ENCODE data around the gene DCDC2B.
A peak's percentile ranks its signal among the peaks of the same experiment; 100 is the strongest.

The DCDC2B gene

DNA sequence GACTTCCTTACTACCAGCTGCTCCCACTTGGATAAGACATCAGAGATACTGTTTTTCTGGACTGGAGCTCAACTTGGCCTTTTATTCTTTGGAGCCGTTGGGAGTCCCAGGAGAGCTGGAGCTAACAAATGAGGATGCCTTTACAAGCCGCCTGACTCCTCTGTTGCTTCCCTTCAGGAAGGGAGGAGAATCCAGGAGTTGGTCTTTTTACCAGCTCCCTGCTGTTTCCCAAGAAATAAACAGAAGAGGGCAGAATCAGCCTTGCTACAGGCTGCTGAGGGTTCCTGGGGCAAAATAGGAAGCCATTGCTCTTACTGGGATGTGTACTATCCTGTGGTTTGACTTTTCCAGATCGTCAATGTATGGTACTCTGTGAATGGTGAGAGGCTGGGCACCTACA is 14.8 kb downstream of the DCDC2B start:
- no peak for DNase-seq (ENCODE audit: low spot score)

DNA sequence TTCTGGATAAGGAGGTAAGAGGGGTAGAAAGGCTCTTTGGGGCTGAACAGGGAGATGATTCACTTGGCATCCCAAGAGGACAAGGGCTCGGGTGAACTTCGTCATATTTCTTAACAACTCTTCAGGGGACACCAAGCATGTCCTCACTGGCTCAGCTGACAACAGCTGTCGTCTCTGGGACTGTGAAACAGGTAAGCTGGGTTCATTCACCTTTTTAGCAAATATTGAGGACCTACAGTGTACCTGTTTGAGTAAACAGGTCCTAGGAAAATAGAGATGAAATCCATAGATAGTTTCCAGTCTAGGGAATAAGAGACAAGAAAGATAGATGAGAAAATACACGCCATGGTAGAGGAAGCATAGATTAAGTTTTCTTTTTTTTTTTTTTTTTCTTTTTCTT is 15.4 kb downstream of the DCDC2B start:
- DNase-seq (ENCODE audit: low spot score), result no peak

DNA sequence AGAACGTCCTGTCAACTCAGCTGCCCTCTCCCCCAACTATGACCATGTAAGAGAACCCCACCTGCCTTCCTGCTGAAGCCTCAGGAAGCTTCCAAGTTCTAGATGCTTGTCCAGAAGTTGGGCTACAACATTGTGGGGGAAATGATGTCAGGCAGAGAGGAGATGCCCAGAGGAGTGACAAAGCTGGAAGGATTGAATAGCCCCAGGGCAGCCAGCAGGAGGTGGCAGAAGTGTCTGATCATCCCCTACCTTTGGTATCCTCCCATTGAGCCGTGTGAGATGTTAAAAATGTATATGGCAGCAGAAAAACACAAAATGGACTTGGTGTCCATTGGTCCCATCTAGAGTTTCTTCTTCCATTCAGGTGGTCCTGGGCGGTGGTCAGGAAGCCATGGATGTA is 19.9 kb downstream of the DCDC2B start:
- no peak for DNase-seq (ENCODE audit: low spot score)

DNA sequence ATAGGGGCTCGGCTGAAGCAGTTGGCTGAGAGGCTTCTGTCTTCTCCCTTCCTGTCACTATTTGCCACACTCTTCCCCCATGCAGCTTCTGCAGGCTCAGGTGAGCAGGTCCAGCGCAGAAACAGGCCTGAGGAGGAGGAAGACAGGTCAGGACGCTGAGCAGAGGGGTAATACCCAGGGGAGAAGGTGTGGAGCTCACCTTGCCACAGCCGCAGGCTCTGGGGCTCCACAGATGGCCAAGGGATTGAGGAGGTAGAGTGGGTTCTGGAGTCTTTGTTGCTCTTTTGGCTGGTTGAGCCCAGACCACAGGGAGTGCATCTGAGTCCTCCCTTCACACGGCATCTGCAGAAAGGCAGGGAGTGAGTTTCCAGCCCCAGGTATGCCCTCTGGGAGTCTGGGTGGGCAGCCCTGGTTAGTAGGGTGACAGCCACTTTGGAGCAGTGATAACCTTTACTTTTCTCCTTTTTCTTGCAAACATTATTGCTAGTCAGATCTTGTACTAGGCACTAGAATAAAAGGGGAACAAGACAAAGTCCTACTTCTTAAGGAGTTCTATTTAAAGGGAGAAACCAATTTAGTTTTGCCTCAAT is 23.0 kb downstream of the DCDC2B start:
- DNase-seq (ENCODE audit: low spot score), result no peak

DNA sequence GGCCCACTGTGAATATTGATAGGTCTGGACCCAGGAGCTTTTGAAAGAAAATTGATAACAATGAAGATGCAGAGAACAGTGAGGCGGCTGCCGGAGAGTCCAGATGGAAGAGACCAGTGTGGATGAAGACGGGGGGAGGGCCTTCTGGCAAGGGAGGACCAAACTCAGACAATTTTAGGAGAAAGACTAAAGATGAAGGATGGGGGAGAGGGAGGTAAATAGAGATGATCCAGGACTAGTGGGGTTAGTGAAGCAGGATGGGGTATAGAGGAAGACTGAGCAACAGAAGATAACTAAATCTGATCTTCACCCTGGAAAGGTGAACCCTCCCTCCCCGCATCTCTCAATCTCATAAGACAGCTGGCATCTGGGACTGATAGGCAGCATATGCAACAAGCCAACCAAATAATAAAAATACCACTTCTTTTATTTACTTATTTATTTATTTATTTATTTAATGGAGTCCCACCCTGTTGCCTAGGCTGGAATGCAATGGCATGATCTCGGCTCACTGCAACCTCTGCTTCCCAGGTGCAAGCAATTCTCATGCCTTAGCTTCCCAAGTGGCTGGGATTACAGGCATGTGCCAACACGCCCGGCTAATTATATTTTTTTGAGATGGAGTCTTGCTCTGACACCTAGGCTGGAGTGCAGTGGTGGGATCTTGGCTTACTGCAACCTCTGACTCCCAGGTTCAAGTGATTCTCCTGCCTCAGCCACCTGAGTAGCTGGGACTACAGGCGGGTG is 23.8 kb downstream of the DCDC2B start:
- DNase-seq (ENCODE audit: low spot score), result no peak

DNA sequence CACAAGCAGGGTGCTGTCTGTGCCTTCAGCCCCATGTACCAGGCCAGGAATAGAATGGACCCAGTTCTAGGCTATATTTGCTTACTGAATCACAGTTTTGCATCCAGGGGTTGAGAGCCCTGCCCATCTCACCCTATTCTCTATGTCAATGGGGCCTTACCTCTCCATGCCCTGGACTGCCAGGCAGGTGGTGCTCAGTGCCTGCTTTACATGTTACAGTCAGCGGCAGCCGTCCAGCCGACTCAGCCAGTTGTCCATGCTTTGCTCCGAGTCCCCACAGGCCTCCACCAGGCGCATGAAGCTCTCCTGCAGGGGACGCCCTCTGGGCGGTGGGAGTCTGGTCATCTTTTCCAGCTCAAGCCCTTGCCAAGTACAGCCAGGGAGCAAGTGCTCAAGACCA is 25.9 kb downstream of the DCDC2B start:
- DNase-seq (ENCODE audit: low spot score), result no peak

DNA sequence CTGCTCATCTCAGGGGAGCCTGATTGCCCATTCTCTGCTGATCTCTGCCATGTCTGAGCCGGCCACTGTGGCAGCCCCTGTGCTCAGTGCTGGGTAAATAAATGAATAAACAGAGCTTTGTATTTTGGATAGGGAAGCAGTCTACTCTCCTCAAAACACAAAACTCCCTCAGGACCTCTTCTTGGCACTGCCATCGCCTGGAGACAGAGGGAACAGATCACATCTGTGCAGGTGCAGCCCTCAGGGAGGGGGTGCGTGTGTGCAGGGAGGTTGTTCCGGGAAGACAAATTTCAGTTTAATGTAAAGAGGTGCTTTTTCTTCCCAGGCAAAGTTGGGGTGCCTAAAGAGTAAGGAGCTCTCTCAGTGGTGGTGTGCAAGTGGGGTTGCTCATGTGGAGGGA is 30.4 kb downstream of the DCDC2B start:
- no peak for DNase-seq (ENCODE audit: low spot score)

DNA sequence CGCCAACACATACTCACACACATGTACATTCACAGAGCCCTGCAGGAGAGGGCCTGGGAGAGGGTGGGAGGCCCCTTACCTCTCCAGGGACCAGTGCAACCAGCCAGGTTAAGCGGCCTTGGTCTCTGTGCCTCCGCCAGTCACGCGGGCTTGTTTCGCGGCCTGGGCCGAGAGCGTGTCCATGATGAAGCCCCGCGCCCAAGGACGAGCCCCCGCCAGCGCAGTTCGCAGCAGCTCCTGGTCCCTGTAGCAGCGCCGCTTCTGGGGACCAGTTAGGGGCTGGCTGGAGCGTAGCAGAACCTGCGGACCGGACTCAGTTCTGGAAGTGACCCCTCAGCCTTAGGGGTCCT is 30.9 kb downstream of the DCDC2B start:
- no peak for DNase-seq (ENCODE audit: low spot score)

DNA sequence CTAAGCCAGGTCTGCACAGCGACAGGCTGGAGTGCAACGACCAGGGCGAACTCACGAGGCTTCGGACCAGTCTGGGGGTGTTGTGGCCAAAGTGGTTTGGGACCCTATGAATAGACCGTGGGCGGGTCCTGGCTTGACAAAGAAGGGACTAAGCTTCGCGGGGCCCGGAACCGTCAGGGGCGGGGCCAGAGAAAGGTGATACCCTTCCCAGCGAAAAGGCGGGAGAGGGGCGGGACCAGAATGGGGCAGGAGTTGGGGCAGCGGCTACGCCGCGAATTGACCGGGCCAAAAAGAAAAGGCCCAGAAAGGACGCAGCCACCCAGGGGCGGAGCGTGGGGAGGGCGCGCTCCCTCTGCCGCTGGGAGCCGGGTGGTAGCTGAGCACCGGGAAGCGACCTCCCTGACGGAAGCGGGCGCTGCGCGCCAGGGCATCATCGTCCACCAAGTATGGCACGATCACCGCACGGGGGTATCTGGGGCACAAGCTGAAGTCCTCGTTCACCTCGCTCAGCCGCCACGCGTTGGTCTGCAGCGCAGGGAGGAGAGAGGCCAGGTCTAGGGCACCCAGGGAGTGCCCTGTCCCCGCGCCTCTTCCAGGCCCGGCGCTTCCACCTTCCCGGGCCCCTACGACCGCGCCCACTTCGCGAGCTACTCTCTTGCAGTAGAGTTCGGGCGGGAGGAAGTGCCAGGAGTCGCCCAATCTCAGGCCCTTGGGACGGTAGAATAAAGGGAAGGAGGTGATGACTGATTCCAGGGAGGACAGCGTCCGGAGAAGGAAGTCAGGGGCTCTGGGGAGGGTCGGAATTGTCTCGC is 31.5 kb downstream of the DCDC2B start:
- peak; percentile 68 for DNase-seq (ENCODE audit: low spot score)

DNA sequence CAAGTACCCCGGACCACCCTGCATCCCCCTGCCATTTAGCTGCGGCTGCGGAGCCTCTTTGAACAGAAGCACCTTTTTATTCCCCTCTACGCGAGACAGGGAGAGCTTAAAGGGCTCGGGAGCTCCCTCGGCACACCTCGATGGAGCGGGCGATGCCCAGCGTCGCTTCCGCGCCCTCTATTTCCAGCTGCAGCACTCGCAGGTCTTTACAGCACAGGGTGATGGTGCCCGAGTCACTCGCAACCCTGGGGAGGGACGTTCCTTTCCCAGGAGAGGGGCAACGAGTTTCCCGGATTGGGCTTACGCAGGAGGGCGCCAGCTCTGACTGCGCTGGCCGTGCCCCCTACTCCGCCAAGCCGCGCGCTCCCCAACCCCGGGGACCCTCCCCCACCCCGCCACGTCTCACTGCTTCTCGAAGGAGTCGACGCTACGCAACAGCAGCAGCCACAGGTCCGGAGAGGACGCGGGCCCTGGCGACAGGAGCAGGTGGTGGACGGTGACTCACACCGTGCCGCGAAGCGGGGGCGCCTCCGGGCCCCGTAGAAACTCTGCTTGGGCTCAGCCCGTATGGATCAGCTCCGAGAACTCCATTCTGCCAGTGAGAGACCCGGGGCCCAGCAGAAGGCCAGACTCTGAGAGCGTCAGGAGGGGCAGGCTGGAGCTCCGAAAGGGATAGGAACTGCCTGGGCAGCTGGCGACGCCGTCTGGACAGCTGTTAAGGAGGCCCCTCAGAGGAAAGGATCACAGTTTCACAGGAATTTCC is 32.3 kb downstream of the DCDC2B start:
- peak; percentile 30 for DNase-seq (ENCODE audit: low spot score)

DNA sequence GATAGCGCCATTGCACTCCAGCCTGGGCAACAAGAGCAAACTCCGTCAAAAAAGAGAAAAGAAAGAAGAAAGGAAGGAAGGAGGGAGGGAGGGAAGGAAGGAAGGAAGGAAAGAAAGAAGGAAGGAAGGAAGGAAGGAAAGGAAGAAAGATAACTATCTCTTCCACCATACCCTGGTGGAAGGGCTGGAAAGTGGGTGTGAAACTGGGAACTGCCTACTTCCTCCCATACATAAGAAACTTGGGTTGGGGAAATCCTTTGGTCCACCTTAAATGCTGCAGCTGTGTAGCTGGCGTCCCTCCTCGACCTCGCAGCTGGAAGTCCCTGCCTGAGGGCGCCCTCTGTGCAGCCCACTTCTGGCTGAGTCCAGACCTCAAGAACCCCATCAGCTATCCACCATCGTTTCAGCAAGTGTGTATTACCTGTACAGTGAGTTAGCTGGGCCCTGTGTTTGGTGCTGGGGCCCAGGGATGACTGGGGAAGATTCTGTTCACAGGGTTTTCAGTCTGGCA is 33.5 kb downstream of the DCDC2B start:
- DNase-seq (ENCODE audit: low spot score), result no peak

DNA sequence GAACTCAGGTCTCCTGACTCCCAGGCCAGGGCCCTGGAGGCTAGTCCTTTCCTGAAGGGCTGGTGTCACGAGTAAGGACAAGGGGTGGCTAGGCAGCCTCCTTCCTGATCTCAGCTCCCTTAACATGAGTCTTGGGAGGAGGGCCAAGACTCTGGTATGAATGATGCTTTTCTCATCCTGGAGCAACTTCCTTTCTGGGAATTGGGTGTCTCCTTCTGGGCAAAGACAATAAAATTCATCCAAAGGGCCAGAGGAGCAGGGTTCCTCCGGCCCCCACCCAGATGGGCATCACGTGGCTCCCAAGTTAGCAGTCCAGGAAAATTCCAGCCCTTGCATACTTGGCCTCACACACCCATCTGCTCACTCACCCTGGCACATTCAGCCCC is 38.0 kb downstream of the DCDC2B start, which contains the start of gene FAM167B:
Gene FAM167B (plus strand): TSS at position 335 of the 386 bp plus-strand sequence. CDS start 200 bp downstream, outside the sequence.
- no peak for DNase-seq (ENCODE audit: low spot score)

DNA sequence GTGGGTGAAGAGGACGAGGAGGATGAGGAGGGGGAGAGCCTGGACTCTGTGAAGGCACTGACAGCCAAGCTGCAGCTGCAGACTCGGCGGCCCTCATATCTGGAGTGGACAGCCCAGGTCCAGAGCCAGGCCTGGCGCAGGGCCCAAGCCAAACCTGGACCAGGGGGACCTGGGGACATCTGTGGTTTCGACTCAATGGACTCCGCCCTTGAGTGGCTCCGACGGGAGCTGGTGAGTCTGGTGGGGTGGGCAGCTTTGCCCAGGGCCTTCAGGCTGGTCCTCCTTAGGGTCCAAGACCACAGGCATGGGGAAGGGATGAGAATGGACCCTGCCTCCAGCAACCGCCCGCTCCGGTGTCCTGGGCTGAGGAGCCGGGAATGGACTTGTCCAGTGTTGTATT is 38.6 kb downstream of the DCDC2B start:
- no peak for DNase-seq (ENCODE audit: low spot score)

DNA sequence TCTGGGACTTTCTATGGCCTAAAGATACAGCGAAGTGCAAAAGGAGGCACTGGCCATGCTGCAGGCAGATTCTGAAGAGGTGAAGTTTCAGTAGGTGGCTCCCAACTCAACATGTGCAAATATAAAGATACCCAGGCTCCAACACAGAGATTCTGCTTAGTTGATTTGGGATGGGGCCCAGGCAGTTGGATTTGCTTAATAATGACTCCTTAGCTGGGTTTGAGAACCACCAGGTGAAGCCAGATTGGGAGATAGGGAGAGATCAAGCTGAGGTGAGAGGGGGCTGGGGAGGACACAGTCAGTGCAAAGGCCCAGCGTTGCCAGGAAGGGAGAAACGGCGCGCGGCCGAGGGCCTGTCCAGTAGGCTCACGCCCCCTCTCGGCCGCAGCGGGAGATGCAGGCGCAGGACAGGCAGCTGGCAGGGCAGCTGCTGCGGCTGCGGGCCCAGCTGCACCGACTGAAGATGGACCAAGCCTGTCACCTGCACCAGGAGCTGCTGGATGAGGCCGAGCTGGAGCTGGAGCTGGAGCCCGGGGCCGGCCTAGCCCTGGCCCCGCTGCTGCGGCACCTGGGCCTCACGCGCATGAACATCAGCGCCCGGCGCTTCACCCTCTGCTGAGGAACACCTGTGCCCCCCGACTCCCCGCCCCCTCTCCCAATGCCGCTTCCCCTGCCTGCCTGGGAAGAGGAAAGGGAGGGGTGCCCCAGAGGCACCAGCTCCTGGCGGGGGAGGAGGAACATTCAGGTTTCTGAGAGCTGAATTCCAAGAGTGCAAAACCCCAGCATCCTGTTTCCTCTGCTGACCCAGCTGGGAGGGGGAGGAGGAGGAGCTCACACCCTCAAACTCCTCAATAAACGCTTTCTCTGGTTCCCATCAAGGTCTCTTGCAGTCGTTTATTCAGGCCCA is 39.3 kb downstream of the DCDC2B start:
- DNase-seq (ENCODE audit: low spot score), result peak; percentile 70

DNA sequence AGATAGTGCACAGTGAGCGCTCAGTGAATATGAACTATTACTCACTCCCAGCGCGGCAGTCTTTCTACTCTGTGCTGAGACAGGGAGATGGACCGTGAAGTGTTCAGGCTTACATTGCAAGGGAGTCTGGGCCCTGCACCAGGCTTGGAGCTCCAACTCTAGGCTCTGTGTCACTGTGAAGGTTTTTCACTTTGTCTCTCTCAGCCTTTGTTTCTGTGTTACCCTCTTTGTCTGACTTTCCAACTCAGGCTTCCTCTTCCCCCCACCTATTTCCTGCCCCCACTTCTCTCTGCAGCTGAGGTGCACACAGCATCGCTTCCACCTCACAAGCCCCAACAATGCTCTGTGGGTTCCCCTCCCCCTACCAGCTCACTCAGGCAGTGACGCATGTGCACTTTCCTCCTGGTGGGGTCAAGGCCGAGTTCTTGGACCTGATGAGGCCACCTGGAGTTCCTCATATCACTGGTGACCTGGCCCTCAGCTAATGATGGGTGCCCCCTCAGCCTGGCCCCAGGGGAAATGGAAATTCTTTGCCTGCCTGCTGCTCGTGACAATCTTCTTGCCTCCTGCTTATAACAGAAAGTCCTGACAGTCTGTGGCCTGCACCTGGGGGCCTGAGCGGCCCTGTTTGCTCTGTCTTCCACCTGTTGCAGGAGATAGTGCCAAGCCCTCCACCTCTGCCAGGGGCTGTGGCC is 41.1 kb downstream of the DCDC2B start:
- DNase-seq (ENCODE audit: low spot score), result peak; percentile 92

DNA sequence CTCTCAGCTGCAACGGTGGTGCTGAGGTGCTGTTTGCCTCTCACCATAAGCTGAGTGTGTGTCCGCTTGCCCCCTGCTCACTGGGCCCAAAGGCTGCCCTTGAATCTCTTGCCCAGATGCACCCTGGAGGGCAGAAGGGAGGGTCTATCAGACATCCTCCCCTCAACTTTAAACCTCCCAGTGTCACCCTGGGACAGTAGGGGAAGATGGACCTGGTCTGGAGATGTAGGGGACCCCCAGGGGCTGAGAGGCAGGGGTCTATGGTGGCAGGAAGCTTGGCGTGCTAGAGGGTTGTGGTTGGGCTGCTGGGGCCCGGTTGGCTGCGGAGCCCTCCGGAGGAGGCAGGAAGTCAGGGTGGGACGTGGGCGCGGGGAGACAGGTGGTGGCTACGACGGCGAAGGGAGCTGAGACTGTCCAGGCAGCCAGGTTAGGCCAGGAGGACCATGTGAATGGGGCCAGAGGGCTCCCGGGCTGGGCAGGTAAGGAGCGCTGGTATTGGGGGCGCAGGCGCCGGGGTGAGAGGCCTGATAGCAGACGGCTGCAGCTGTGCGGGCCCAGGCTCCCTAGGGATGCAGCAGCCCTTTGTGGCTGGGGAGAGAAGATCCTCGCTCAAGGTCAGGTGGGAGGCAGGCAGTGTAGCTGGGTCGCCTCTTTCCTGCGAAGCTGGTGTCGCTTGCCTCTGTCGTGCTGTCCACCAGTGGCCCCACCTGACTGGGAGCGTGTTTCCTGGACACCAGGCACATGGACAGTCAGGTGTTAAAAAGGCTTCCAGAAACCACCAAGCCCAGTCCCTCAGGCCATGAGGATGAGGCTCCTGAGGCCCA is 42.2 kb downstream of the DCDC2B start, which contains the start of gene LCK:
Gene LCK (plus strand): TSS at position 373 of the 824 bp plus-strand sequence. CDS start 23,065 bp downstream, outside the sequence.
- peak; percentile 73 for DNase-seq (ENCODE audit: low spot score)

DNA sequence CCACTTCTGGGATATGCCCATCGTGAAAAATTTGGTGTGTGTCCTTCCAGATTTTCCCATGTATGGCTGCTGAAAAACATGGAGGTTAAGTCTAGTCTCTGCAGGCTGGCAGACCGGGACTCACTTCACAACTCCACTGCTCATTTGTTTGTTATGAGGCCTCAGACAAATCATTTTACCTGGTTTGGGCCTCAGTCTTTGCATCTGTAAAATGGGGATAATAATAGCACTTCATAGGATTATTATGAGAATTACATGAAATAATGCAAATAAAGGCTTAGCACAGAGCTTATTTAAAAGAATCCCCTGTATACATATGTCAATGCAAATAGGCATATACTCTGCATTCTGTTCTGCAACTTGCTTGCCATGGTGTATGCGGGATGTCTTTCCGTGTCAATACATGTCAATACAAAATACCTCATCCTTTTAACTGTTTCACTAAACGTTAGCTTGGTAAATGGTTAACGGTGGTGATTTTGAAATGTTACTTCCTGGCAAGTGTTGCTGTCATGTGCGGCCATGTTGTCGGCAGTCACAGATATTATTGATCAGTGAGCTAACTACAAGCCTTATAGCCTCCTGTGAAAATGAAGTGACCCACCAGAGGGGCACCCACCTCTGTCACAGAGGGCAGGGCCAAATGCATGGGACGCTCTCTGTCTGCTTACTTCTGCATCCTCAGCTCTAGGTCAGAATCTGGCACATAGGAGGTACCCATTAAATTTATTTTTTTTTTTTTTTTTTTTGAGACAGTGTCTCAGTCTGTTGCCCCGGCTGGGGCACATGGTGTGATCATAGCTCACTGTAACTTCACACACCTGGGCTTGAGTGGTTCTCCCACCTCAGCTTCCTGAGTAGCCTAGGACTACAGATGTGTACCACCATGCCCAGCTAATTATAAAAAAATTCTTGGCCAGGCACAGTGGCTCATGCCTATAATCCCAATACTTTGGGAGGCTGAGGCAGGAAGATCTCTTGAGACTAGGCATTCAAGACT is 46.5 kb downstream of the DCDC2B start:
- peak; percentile 38 for DNase-seq (ENCODE audit: low spot score)

Measured in CD4-positive, alpha-beta T cell treated with Interleukin-6 at 100 ng/mL for 8 hours (primary cell).